Gastroesophageal sphincter (tissue), 4 donors: ENCODE data around the gene PKNOX1. TPM values are rescaled to one million over a fixed set of nuclear protein-coding genes. Genes with fewer than 3 reads are reported as not detected.
A peak's percentile ranks its signal among the peaks of the same experiment; 100 is the strongest.
"Not testable (repeated sequence)": the region's sequence is repeated elsewhere in the genome, so short reads cannot be mapped to it uniquely, and the experiment has no call there.

Experiments used
- ATAC-seq: fragments of 150-250 bp; one replicate; pipeline ENCODE4 v1.9.1; 2016; ENCODE audit warnings: mild to moderate bottlenecking, moderate library complexity
- H3K27ac ChIP-seq, 4 donors: fragments of 200-600 bp; sonication (generic) in 3 of 4; 1 replicate in 3 of 4; 2 replicates in 1 of 4; pipeline ENCODE4 v1.5.1; 2016 to 2019
- H3K27me3 ChIP-seq: fragments of 200-600 bp; sonication (generic); one replicate; pipeline ENCODE4 v1.5.1; 2019
- H3K36me3 ChIP-seq, 2 donors: fragments of 200-600 bp; sonication (generic); one replicate each; pipeline ENCODE4 v1.5.1; 2019; ENCODE audit warnings: control low read depth in 1 of 2
- H3K4me1 ChIP-seq, 3 donors: fragments of 200-600 bp; sonication (generic); 1 replicate in 2 of 3; 2 replicates in 1 of 3; pipeline ENCODE4 v1.5.1; 2016 to 2019; ENCODE audit warnings: control low read depth in 2 of 3
- H3K4me3 ChIP-seq, 2 donors: fragments of 200-600 bp; sonication (generic); one replicate each; pipeline ENCODE4 v1.5.1; 2019; ENCODE audit warnings: mild to moderate bottlenecking in 1 of 2, moderate library complexity in 1 of 2
- H3K9me3 ChIP-seq, 3 donors: fragments of 200-600 bp; sonication (generic); one replicate each; pipeline ENCODE4 v1.5.1; 2017 to 2019; ENCODE audit warnings: control low read depth in 2 of 3
- EP300 ChIP-seq: sonication (generic); formaldehyde crosslinking; IDR thresholded peaks from one replicate; pipeline ENCODE4 v1.6.1; 2017; ENCODE audit warnings: antibody characterized with exemption, mild to moderate bottlenecking
- POLR2A ChIP-seq, 2 donors: fragments of 450-650 bp; IDR thresholded peaks; one replicate each; pipeline ENCODE4 v1.6.1; 2017; ENCODE audit warnings: antibody characterized with exemption in 2 of 2, mild to moderate bottlenecking in 2 of 2, moderate library complexity in 1 of 2
- POLR2AphosphoS5 ChIP-seq: sonication (generic); formaldehyde crosslinking; IDR thresholded peaks from one replicate; pipeline ENCODE4 v1.6.1; 2017; ENCODE audit warnings: antibody characterized with exemption
- WGBS, 2 donors: methylation state at CpG; one replicate each; pipeline ENCODE4 v1.1.5; 2018; ENCODE audit warnings: low coverage in 1 of 2; 5-methylcytosine and 5-hydroxymethylcytosine counted together
- total RNA-seq, 4 donors: library from RNA; depleted of rRNA; stranded (reverse); fragments of >200 nt; gene quantifications; one replicate each; pipeline ENCODE4 v1.1.0, GENCODE V29; 2016
- TF ChIP-seq, protein P1 (sequence below), 4 experiments: fragments of 200-600 bp in 2 of 4; fragments of 450-650 bp in 2 of 4; sonication (generic) in 1 of 4; IDR thresholded peaks; one replicate each; pipeline ENCODE4 v1.5.1; 2017 to 2019; ENCODE audit warnings: antibody characterized with exemption in 4 of 4, mild to moderate bottlenecking in 2 of 4, moderate library complexity in 2 of 4

Gene PKNOX1
- total RNA-seq, 4 donors from 2014 or later = 12.9 to 15.3 (median 15.1) TPM

DNA sequence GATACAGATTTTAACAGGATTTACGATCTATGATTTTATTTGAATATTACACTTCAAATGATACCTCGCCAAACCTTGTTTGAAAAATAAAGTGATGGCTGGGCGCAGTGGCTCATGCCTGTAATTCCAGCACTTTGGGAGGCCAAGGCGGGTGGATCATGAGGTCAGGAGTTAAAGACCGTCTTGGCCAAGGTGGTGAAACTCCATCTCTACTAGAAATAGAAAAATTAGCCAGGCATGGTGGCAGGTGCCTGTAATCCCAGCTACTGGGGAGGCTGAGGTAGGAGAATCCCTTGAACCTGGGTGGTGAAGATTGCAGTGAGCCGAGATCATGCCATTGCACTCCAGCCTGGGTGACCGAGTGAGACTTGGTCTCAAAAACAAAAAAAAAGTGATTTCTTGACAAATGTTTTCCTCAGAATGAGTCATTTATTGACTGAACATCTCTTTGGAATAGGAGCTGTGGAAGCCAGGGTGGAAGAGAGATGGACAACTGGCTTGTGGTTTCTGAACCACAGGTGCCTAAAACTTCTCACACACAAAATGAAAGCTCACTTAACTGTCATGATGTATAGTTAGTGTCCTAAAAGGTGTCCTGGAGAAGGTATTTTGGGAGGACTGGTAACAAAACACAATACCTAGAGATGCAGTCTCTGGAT is 11.9 kb downstream of the PKNOX1 start:
- TF ChIP-seq EP300 (no peak), POLR2AphosphoS5 (no peak)
- TF ChIP-seq, protein P1, sequence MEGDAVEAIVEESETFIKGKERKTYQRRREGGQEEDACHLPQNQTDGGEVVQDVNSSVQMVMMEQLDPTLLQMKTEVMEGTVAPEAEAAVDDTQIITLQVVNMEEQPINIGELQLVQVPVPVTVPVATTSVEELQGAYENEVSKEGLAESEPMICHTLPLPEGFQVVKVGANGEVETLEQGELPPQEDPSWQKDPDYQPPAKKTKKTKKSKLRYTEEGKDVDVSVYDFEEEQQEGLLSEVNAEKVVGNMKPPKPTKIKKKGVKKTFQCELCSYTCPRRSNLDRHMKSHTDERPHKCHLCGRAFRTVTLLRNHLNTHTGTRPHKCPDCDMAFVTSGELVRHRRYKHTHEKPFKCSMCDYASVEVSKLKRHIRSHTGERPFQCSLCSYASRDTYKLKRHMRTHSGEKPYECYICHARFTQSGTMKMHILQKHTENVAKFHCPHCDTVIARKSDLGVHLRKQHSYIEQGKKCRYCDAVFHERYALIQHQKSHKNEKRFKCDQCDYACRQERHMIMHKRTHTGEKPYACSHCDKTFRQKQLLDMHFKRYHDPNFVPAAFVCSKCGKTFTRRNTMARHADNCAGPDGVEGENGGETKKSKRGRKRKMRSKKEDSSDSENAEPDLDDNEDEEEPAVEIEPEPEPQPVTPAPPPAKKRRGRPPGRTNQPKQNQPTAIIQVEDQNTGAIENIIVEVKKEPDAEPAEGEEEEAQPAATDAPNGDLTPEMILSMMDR (IDR thresholded peaks at IDR 0.05) = no peak
- no peak for ATAC-seq

DNA sequence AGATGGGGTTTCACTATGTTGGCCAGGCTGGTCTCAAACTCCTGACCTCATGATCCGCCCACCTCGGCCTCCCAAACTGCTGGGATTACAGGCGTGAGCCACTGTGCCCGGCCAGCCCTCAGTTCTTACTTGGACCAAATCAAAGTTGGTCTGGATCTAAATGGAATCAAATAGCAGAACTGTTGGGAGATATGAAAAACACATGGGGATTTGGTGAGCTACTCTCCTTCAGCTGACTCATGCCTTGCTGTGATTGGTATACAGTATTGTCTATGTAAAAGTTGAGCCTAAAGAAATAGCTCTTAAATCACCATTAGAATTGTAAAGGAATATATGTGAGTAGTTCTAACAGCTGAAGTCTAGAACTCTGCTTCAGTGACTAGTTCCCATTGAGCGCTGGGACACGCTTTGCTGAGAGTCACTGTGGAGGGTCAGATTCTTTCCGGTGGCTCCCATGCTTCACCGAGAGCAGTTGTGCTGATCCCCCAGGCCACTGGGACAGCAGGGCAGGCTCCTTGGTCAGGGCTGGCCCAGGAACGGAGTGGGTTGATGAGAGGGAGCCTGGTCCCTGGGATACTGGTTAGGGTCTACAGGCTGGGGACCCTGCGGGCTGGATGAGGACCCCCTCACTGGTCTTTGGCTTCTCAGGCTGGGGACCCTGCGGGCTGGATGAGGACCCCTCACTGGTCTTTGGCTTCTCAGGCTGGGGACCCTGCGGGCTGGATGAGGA is 14.0 kb downstream of the PKNOX1 start:
- TF ChIP-seq POLR2AphosphoS5 = no peak
- TF ChIP-seq, protein P1 (IDR thresholded peaks at IDR 0.05) = no peak
- TF ChIP-seq EP300 = no peak
- no peak for TF ChIP-seq POLR2A (IDR thresholded peaks at IDR 0.05)
- WGBS, 2 donors = 90 to 92% methylated on average over 2 to 4 of the region's 12 CpGs
- ATAC-seq = no peak
- Histone ChIP-seq H3K36me3 (no peaks in the 10 kb centered on the region), H3K4me1 (peaks cover 0 to 22% (median 12%) of the 10 kb centered on the region in 3 donors), H3K9me3 (no peaks in the 10 kb centered on the region), H3K27ac (no peak overlapping the region), H3K4me3 (no peak overlapping the region), H3K27me3 (no peaks in the 10 kb centered on the region)

More for the DNA sequence above, 11.9 kb downstream of the PKNOX1 start:
- no peak overlapping the region for H3K27ac ChIP-seq
- 89 to 90% methylated on average over 7 of the region's 7 CpGs for WGBS, 2 donors
- peaks cover 0 to 16% (median 0%) of the 10 kb centered on the region in 3 donors for H3K4me1 ChIP-seq
- no peak overlapping the region for H3K4me3 ChIP-seq
- H3K27me3 ChIP-seq = no peaks in the 10 kb centered on the region
- no peaks in the 10 kb centered on the region for H3K9me3 ChIP-seq
- H3K36me3 ChIP-seq = no peaks in the 10 kb centered on the region

DNA sequence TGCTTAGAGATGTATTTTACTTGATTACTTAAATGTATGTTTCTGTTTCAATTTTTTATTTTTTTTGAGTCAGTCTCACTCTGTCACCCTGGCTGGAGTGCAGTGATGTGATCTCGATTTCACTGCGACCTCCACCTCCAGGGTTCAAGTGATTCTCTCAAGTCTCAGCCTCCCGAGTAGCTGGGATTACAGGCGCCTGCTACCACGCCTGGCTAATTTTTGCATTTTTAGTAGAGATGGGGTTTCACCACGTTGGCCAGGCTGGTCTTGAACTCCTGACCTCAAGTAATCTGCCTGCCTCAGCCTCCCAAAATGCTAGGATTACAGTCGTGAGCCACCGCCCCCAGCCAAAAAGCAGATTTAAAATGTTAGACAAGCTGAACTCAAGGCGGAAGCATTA is 15.0 kb downstream of the PKNOX1 start:
- H3K36me3 ChIP-seq, ATAC-seq, H3K9me3 ChIP-seq, H3K4me3 ChIP-seq, H3K27me3 ChIP-seq, H3K27ac ChIP-seq: not testable (repeated sequence)
- peaks cover 0 to 22% (median 12%) of the 10 kb centered on the region in 3 donors for H3K4me1 ChIP-seq
- 84 to 87% methylated on average over 7 of the region's 9 CpGs for WGBS, 2 donors

DNA sequence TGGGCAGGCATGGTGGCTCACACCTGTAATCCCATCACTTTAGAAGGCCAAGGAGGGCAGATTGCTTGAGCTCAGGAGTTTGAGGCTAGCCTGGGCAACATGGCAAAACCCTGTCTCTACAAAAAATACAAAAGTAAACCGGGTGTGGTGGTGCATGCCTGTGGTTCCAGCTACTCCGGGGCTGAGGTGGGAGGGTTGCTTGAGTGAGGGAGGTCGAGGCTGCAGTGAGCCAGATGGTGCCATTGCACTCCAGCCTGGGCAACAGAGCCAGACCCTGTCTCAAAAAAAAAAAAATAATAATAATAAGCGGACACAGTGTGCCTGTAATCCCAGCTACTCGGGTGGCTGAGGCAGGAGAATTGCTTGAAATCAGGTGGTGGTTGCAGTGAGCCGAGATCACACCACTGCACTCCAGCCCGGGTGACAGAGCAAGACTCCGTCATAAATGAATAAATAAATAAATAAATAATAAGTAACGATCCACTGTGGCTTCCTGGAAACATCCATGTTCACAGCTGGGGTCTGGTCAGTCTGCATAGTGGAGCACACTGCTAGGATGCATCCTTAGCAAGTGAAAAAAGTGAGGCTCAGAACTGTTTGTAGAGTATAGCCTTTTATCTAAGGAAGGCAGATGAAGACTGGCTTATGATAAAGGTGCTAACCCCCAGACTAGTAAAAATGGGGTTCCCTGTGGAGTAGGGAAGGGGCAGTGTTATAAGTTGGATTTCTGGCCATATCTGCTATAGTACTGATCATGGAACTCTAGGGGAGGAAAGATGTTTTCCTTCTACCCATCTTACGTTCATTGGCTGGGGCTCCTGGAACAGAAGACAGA is 15.7 kb downstream of the PKNOX1 start:
- no peaks in the 10 kb centered on the region for H3K27me3 ChIP-seq
- H3K4me3 ChIP-seq = no peak overlapping the region
- no peak for ATAC-seq
- WGBS, 2 donors = 53 to 78% methylated on average over 10 of the region's 10 CpGs
- H3K36me3 ChIP-seq = no peaks in the 10 kb centered on the region
- H3K9me3 ChIP-seq = no peaks in the 10 kb centered on the region
- TF ChIP-seq, protein P1 (IDR thresholded peaks at IDR 0.05) = no peak
- TF ChIP-seq POLR2AphosphoS5 = no peak
- no peak for TF ChIP-seq POLR2A (IDR thresholded peaks at IDR 0.05)
- no peak for TF ChIP-seq EP300
- peaks cover 0 to 22% (median 12%) of the 10 kb centered on the region in 3 donors for H3K4me1 ChIP-seq
- H3K27ac ChIP-seq = no peak overlapping the region

DNA sequence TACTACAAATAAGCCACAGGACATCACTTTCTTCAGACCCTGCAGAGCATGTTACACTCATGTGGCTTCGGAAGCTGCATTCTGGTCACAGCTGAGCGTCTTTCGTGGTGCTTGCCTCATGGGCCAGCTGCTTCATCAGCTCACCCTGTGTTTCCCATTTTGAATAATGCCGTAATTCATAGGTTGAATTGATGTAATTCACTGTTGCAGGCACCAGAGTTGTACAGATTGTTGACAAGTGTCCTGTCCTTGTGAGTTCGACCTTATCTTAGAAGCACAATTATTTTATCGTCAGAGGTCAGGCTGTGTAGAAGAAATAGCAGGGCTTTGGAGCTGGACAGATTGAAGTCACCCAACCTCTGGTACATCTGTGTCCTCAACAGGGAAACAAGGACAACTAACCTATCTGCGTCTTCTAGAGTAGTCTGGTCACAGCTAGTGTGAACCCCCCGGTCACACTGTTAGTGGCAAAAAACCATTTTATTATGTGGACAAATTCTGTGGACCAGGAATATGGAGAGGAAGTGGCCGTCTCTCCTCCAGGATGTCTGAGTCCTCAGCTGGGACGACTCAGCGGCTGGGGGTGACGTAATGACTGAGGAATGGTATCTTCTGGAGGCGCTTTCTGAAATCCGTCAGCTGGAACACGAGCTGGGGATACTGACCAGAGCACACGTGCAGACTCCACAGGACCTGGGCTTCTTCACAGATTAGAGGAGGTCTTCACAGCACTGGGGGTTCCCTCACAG is 17.8 kb downstream of the PKNOX1 start:
- peak; percentile 57 for TF ChIP-seq POLR2AphosphoS5
- TF ChIP-seq POLR2A (IDR thresholded peaks at IDR 0.05) = no peak
- no peaks in the 10 kb centered on the region for H3K27me3 ChIP-seq
- no peaks in the 10 kb centered on the region for H3K9me3 ChIP-seq
- H3K4me3 ChIP-seq = no peak overlapping the region
- peaks cover 0 to 24% (median 12%) of the 10 kb centered on the region in 3 donors for H3K4me1 ChIP-seq
- ATAC-seq = peak; percentile 94
- 30 to 49% methylated on average over 7 to 11 of the region's 16 CpGs for WGBS, 2 donors
- peak overlapping the region in 3 of 4 donors; percentile 61 to 75 (median 65) for H3K27ac ChIP-seq
- H3K36me3 ChIP-seq = no peaks in the 10 kb centered on the region
